Measurements from ENCODE around the gene CC2D1A. TPM values are rescaled to one million over a fixed set of nuclear protein-coding genes. Genes with fewer than 3 reads are reported as not detected.

The CC2D1A gene
- polyA plus RNA-seq, 2 donors: 34.0 to 58.9 TPM

DNA sequence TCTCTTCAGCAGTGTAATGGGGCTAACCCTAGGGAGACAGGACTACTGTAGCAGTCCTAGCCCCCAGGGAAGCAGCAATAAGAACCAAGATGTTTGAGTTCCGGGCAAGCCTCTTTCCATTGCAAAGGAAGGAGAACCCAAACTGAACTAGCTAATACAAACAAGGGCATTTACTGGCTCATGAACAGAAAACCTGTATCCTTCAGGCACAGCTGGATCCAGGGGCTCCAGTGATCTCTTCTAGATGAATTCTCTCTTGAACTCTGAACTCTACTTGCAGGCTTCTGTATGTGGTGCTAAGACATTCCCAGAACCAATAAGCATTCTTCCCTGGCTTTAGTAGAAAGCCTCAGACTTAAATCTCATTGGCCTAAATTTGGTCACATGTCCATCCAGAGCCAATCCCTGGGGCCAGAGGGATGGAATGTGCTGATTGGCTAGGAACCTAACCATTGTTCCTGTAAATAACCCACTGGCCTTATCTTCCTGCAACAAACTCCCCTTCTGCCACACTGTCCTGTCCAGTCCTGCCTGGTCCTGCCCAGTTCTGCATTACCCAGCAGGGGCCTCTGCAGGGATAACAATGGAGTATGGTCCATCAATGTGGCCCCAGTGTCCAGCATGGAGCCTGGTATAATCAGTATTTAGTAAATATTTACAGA lies 36.2 kb downstream of the CC2D1A start:
- Histone ChIP-seq H3K27me3 (ENCODE audit: control insufficient read depth in 1 of 2, insufficient read depth in 2 of 2, low read length in 2 of 2) (no peaks in the 10 kb centered on the region), H3K4me1 (ENCODE audit: control insufficient read depth in 2 of 2, insufficient read depth in 2 of 2, low read length in 1 of 2) (peaks cover 0 to 4% of the 10 kb centered on the region in 2 donors), H3K9me3 (ENCODE audit: control insufficient read depth in 2 of 2, insufficient read depth in 1 of 2, low read depth in 1 of 2, low read length in 1 of 2) (no peaks in the 10 kb centered on the region), H3K4me3 (ENCODE audit: low read depth in 1 of 2, low read length in 2 of 2) (no peak overlapping the region), H3K27ac (ENCODE audit: low read depth in 2 of 2, low read length in 1 of 2) (no peak overlapping the region), H3K36me3 (ENCODE audit: control insufficient read depth in 2 of 2, insufficient read depth in 2 of 2, low read length in 1 of 2) (no peaks in the 10 kb centered on the region)
- WGBS, 2 donors: 98 to 100% methylated on average over 1 of the region's 1 CpG

DNA sequence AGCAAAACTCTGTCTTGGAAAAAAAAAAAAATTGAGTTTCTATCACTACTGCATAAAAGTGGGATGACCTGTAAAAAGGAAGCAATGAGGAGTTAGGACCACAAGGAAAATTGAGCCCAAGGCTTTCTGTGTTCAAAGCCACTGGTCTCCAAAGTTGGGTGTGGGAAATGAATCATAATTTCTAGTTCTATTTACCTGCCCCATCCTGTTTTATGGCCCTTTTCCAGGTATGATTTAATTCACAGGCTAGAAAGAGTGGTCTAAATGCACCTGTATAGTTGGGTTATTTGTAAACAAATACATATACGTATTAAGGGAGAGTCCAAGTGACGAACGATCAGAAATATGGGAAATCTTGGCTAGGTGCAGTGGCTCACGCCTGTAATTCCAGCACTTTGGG lies 40.4 kb downstream of the CC2D1A start:
- Histone ChIP-seq H3K27ac (ENCODE audit: low read depth in 2 of 2, low read length in 1 of 2) (no peak overlapping the region), H3K36me3 (ENCODE audit: control insufficient read depth in 2 of 2, insufficient read depth in 2 of 2, low read length in 1 of 2) (no peaks in the 10 kb centered on the region), H3K4me3 (ENCODE audit: low read depth in 1 of 2, low read length in 2 of 2) (no peak overlapping the region), H3K27me3 (ENCODE audit: control insufficient read depth in 1 of 2, insufficient read depth in 2 of 2, low read length in 2 of 2) (no peaks in the 10 kb centered on the region), H3K9me3 (ENCODE audit: control insufficient read depth in 2 of 2, insufficient read depth in 1 of 2, low read depth in 1 of 2, low read length in 1 of 2) (no peaks in the 10 kb centered on the region), H3K4me1 (ENCODE audit: control insufficient read depth in 2 of 2, insufficient read depth in 2 of 2, low read length in 1 of 2) (no peaks in the 10 kb centered on the region)
- 63 to 69% methylated on average over 4 of the region's 4 CpGs for WGBS, 2 donors

DNA sequence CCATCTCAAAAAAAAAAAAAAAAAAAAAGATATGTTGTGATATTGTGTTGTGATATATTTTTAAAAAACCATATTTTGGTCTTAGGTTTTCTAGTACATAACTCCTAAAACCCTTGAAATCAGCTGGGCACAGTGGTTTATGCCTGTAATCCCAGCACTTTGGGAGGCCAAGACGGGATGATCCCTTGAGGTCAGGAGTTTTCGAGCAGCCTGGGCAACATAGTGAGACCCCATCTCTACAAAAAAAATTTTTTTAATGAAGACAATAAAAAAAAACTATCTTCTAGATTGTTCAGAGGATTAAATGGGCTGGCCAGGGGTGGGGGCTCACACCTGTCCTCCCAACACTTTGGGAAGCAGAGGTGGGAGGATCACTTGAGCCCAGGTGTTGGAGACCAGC lies 45.0 kb downstream of the CC2D1A start:
- 87 to 88% methylated on average over 2 of the region's 2 CpGs for WGBS, 2 donors
- Histone ChIP-seq H3K9me3 (ENCODE audit: control insufficient read depth in 2 of 2, insufficient read depth in 1 of 2, low read depth in 1 of 2, low read length in 1 of 2) (no peaks in the 10 kb centered on the region), H3K36me3 (ENCODE audit: control insufficient read depth in 2 of 2, insufficient read depth in 2 of 2, low read length in 1 of 2) (peaks cover 0 to 8% of the 10 kb centered on the region in 2 donors)

DNA sequence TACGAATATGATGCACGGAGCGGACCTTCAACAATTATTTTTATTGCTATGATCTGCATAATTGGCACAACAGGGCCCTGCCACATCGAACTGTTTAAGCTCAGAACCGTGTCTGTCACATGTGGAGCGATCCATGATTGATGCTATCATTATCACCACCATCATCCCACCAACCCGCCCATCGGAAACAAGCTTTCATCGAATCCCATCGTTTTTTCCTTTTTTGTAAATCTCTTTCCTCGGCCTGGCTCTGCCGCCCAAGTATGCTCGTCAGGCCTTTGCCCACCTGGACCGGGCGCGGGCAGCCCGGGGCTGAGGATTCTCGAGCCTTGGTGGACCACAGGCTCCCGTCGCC lies 45.8 kb downstream of the CC2D1A start:
- peak overlapping the region in 1 of 2 donors; percentile 69 for H3K4me3 ChIP-seq (ENCODE audit: low read depth in 1 of 2, low read length in 2 of 2)
- H3K9me3 ChIP-seq (ENCODE audit: control insufficient read depth in 2 of 2, insufficient read depth in 1 of 2, low read depth in 1 of 2, low read length in 1 of 2): no peaks in the 10 kb centered on the region
- H3K27me3 ChIP-seq (ENCODE audit: control insufficient read depth in 1 of 2, insufficient read depth in 2 of 2, low read length in 2 of 2): no peaks in the 10 kb centered on the region
- peaks cover 4 to 14% of the 10 kb centered on the region in 2 donors for H3K4me1 ChIP-seq (ENCODE audit: control insufficient read depth in 2 of 2, insufficient read depth in 2 of 2, low read length in 1 of 2)
- 10 to 11% methylated on average over 20 of the region's 20 CpGs for whole genome bisulfite sequencing, 2 donors
- H3K36me3 ChIP-seq (ENCODE audit: control insufficient read depth in 2 of 2, insufficient read depth in 2 of 2, low read length in 1 of 2): peaks cover 0 to 14% of the 10 kb centered on the region in 2 donors
- H3K27ac ChIP-seq (ENCODE audit: low read depth in 2 of 2, low read length in 1 of 2): no peak overlapping the region

More for the DNA sequence above, 45.0 kb downstream of the CC2D1A start:
- Histone ChIP-seq H3K27me3 (ENCODE audit: control insufficient read depth in 1 of 2, insufficient read depth in 2 of 2, low read length in 2 of 2) (no peaks in the 10 kb centered on the region), H3K4me3 (ENCODE audit: low read depth in 1 of 2, low read length in 2 of 2) (no peak overlapping the region), H3K27ac (ENCODE audit: low read depth in 2 of 2, low read length in 1 of 2) (no peak overlapping the region), H3K4me1 (ENCODE audit: control insufficient read depth in 2 of 2, insufficient read depth in 2 of 2, low read length in 1 of 2) (peaks cover 4 to 14% of the 10 kb centered on the region in 2 donors)

DNA sequence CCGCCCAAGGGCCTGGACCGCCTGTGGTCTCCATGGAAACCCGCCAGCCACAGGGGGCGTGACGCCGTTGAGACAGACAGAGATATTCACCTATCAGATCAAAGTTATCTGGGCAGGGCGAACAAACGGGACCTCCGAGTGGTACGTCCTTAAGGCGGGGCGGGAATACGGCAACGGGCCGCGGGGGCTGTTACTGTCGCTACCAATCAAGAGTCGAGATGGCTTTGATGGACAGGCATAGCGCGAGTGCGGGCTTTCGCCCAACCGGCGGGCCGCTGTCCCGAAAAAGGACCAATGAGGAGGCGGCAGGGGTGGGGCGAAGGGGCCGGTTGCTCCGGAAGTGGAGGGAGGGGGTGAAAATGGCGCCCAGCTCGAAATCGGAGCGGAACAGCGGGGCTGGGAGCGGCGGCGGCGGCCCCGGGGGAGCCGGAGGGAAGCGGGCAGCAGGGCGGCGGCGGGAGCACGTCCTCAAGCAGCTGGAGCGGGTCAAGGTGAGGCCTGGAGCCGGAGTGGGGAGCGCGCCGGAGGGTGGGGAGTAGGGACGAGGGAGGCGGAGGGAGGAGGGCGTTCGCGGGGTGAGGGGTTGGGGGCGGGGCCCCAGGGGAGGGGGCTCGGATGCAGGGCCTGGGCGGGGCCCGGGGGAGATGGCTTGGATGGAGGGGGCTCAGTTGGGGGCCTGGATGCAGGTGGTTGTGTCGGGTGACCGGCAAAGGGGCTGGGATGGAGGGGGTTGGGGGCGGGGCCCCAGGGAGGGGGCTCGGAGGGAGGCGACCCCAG lies 46.3 kb downstream of the CC2D1A start, which contains the start of gene DCAF15:
TSS of gene DCAF15 (plus strand) at position 356 of the 777 bp plus-strand sequence. CDS start at position 360, 4 bp downstream.
- WGBS, 2 donors: 0 to 1% methylated on average over 52 to 63 of the region's 65 CpGs
- Histone ChIP-seq H3K9me3 (ENCODE audit: control insufficient read depth in 2 of 2, insufficient read depth in 1 of 2, low read depth in 1 of 2, low read length in 1 of 2) (no peaks in the 10 kb centered on the region), H3K27me3 (ENCODE audit: control insufficient read depth in 1 of 2, insufficient read depth in 2 of 2, low read length in 2 of 2) (no peaks in the 10 kb centered on the region), H3K4me3 (ENCODE audit: low read depth in 1 of 2, low read length in 2 of 2) (peak within 1 kb of the TSS; percentile 69 to 98), H3K4me1 (ENCODE audit: control insufficient read depth in 2 of 2, insufficient read depth in 2 of 2, low read length in 1 of 2) (peaks cover 4 to 14% of the 10 kb centered on the region in 2 donors), H3K27ac (ENCODE audit: low read depth in 2 of 2, low read length in 1 of 2) (peak within 1 kb of the TSS; percentile 82 to 92), H3K36me3 (ENCODE audit: control insufficient read depth in 2 of 2, insufficient read depth in 2 of 2, low read length in 1 of 2) (peaks cover 0 to 16% of the 10 kb centered on the region in 2 donors)

DNA sequence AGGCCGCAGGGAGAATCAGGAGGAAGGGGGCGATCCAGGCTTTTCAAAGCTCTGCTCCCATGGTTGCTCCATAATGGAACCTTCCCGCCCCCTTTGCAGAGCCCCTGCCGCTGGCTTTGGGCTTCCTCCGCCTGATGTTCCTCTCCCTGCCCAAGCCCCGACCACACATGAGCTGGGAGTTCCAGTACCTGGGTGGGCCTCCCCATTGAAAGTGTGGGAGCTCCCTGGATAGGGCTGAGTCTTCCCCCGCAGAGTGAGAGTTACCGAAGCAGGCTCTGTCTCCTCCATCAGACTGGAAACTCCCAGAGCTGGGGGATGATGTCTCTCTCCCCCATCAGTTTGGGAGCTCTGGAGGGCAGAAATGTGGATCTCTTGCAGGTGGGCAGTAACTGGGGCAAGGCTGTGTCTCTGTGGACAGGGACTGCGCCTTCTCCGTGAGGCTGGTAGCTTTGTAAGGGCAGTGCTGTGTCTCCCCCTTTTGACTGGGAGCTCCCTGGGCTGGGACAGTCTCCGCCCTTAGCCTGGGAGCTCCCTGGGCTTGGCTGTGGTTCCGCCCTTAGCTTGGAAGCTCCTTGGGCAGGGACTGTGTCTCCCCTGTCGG lies 47.0 kb downstream of the CC2D1A start:
- peak overlapping the region; percentile 69 to 98 for H3K4me3 ChIP-seq (ENCODE audit: low read depth in 1 of 2, low read length in 2 of 2)
- H3K27me3 ChIP-seq (ENCODE audit: control insufficient read depth in 1 of 2, insufficient read depth in 2 of 2, low read length in 2 of 2): no peaks in the 10 kb centered on the region
- no peaks in the 10 kb centered on the region for H3K9me3 ChIP-seq (ENCODE audit: control insufficient read depth in 2 of 2, insufficient read depth in 1 of 2, low read depth in 1 of 2, low read length in 1 of 2)
- 3 to 4% methylated on average over 12 to 13 of the region's 13 CpGs for WGBS, 2 donors
- H3K27ac ChIP-seq (ENCODE audit: low read depth in 2 of 2, low read length in 1 of 2): peak overlapping the region; percentile 82 to 92
- H3K4me1 ChIP-seq (ENCODE audit: control insufficient read depth in 2 of 2, insufficient read depth in 2 of 2, low read length in 1 of 2): peaks cover 4 to 14% of the 10 kb centered on the region in 2 donors
- H3K36me3 ChIP-seq (ENCODE audit: control insufficient read depth in 2 of 2, insufficient read depth in 2 of 2, low read length in 1 of 2): peaks cover 0 to 20% of the 10 kb centered on the region in 2 donors

DNA sequence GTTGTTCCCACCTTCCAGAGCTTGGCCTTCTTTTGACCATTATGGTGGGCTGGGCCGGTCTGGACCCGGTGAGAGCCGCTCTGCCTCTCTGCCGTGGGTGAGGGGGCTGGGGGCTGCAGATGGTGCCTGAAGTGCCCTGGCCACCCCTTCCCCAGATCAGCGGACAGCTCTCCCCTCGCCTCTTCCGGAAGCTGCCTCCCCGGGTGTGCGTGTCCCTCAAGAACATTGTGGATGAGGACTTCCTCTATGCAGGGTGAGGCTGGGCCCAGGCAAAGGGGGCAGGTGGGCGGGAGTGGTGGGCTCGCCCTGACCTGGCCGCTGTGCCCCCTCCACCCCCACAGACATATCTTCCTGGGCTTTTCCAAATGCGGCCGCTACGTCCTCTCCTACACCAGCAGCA lies 48.2 kb downstream of the CC2D1A start:
- no peak overlapping the region for H3K27ac ChIP-seq (ENCODE audit: low read depth in 2 of 2, low read length in 1 of 2)
- WGBS, 2 donors: 92 to 95% methylated on average over 15 of the region's 15 CpGs

DNA sequence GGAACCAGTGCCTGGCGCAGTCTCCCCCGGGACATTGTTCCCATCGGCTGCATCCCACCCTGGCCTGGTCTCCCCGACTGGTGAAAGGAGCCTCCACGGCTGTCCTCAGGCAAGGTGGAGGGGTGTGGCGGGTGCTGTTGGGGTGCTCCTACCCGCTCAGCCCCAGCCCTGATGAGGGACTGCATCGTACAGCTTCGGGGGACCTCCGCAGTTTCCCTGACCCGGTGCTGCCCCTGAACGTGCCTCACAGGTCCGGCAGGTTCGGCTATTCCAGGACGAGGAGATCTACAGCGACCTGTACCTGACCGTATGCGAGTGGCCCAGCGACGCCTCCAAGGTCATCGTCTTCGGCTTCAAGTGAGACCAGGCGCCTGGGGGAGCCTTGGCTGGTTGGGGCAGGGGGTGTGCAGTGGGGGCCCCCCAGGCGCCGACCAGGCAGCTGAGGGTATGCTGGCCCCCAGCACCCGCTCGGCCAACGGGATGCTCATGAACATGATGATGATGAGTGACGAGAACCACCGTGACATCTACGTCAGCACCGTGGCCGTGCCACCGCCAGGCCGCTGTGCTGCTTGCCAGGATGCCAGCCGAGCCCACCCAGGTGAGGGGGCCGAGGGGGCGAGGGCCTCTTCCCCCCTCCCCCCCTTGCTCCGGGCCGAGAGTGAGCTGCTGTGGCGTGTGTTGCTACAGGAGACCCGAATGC lies 49.8 kb downstream of the CC2D1A start:
- Histone ChIP-seq H3K27me3 (ENCODE audit: control insufficient read depth in 1 of 2, insufficient read depth in 2 of 2, low read length in 2 of 2) (no peaks in the 10 kb centered on the region), H3K36me3 (ENCODE audit: control insufficient read depth in 2 of 2, insufficient read depth in 2 of 2, low read length in 1 of 2) (peaks cover 0 to 44% of the 10 kb centered on the region in 2 donors), H3K27ac (ENCODE audit: low read depth in 2 of 2, low read length in 1 of 2) (no peak overlapping the region), H3K9me3 (ENCODE audit: control insufficient read depth in 2 of 2, insufficient read depth in 1 of 2, low read depth in 1 of 2, low read length in 1 of 2) (peaks cover 0 to 3% of the 10 kb centered on the region in 2 donors), H3K4me3 (ENCODE audit: low read depth in 1 of 2, low read length in 2 of 2) (no peak overlapping the region), H3K4me1 (ENCODE audit: control insufficient read depth in 2 of 2, insufficient read depth in 2 of 2, low read length in 1 of 2) (peaks cover 4 to 14% of the 10 kb centered on the region in 2 donors)
- 93 to 94% methylated on average over 40 to 42 of the region's 42 CpGs for WGBS, 2 donors

More for the DNA sequence above, 48.2 kb downstream of the CC2D1A start:
- H3K9me3 ChIP-seq (ENCODE audit: control insufficient read depth in 2 of 2, insufficient read depth in 1 of 2, low read depth in 1 of 2, low read length in 1 of 2): no peaks in the 10 kb centered on the region
- peaks cover 4 to 14% of the 10 kb centered on the region in 2 donors for H3K4me1 ChIP-seq (ENCODE audit: control insufficient read depth in 2 of 2, insufficient read depth in 2 of 2, low read length in 1 of 2)
- H3K36me3 ChIP-seq (ENCODE audit: control insufficient read depth in 2 of 2, insufficient read depth in 2 of 2, low read length in 1 of 2): peaks cover 0 to 27% of the 10 kb centered on the region in 2 donors
- H3K4me3 ChIP-seq (ENCODE audit: low read depth in 1 of 2, low read length in 2 of 2): no peak overlapping the region
- no peaks in the 10 kb centered on the region for H3K27me3 ChIP-seq (ENCODE audit: control insufficient read depth in 1 of 2, insufficient read depth in 2 of 2, low read length in 2 of 2)

DNA sequence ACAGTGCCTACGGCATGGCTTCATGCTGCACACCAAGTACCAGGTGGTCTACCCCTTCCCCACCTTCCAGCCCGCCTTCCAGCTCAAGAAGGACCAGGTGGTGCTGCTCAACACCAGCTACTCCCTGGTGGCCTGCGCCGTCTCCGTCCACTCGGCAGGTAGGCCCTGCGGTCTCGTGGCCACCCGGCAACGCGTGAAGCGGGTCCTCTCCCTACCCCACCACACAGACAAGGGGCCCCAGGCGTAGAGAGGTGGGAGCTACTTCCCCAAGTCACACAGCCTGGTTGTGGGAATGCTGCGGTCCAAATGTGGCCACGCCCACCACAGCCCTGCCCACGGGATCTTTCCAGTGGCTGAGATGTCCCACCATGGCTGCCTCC lies 50.4 kb downstream of the CC2D1A start:
- Histone ChIP-seq H3K27me3 (ENCODE audit: control insufficient read depth in 1 of 2, insufficient read depth in 2 of 2, low read length in 2 of 2) (no peaks in the 10 kb centered on the region), H3K4me1 (ENCODE audit: control insufficient read depth in 2 of 2, insufficient read depth in 2 of 2, low read length in 1 of 2) (peaks cover 4 to 14% of the 10 kb centered on the region in 2 donors), H3K4me3 (ENCODE audit: low read depth in 1 of 2, low read length in 2 of 2) (no peak overlapping the region), H3K27ac (ENCODE audit: low read depth in 2 of 2, low read length in 1 of 2) (no peak overlapping the region), H3K36me3 (ENCODE audit: control insufficient read depth in 2 of 2, insufficient read depth in 2 of 2, low read length in 1 of 2) (peaks cover 0 to 47% of the 10 kb centered on the region in 2 donors), H3K9me3 (ENCODE audit: control insufficient read depth in 2 of 2, insufficient read depth in 1 of 2, low read depth in 1 of 2, low read length in 1 of 2) (peaks cover 0 to 3% of the 10 kb centered on the region in 2 donors)
- 91 to 96% methylated on average over 15 to 16 of the region's 16 CpGs for WGBS, 2 donors

Data from esophagus (tissue), 2 donors.